GM23248 (cell line): Measurements from ENCODE around the gene SS18L1. TPM values are rescaled to one million over a fixed set of nuclear protein-coding genes. Genes with fewer than 3 reads are reported as not detected.

ENCODE experiments used
- DNase-seq: peaks from one replicate; pipeline ENCODE4 v3.0.0-alpha.2; 2015
- H2AFZ ChIP-seq: fragments of 200-600 bp; sonication (generic); 2 replicates; pipeline ENCODE4 v1.6.1; 2016; ENCODE audit warnings: antibody characterized with exemption
- H3F3A ChIP-seq: fragments of 200-600 bp; sonication (generic); 2 replicates; pipeline ENCODE4 v1.6.1; 2016; ENCODE audit warnings: mild to moderate bottlenecking, antibody characterized with exemption, mixed run types; ENCODE audit not compliant: insufficient read depth
- H3K27ac ChIP-seq: fragments of 200-600 bp; sonication (generic); 2 replicates; pipeline ENCODE4 v1.5.1; 2016; ENCODE audit warnings: mild to moderate bottlenecking
- H3K27me3 ChIP-seq: fragments of 200-600 bp; sonication (generic); replicated peaks from 2 replicates; pipeline ENCODE4 v1.6.1; 2016; ENCODE audit warnings: mild to moderate bottlenecking; ENCODE audit not compliant: insufficient read depth
- H3K36me3 ChIP-seq: fragments of 200-600 bp; sonication (generic); 2 replicates; pipeline ENCODE4 v1.6.1; 2016; ENCODE audit warnings: low read depth, mild to moderate bottlenecking
- H3K4me1 ChIP-seq: fragments of 200-600 bp; sonication (generic); 2 replicates; pipeline ENCODE4 v1.6.1; 2016; ENCODE audit warnings: mild to moderate bottlenecking; ENCODE audit not compliant: insufficient read depth
- H3K4me2 ChIP-seq: fragments of 200-600 bp; sonication (generic); one replicate; pipeline ENCODE4 v1.6.1; 2016; ENCODE audit warnings: mild to moderate bottlenecking; ENCODE audit not compliant: unreplicated experiment
- H3K4me3 ChIP-seq: fragments of 200-600 bp; sonication (generic); 2 replicates; pipeline ENCODE4 v1.5.1; 2016; ENCODE audit warnings: mild to moderate bottlenecking
- H3K79me2 ChIP-seq: fragments of 200-600 bp; sonication (generic); 2 replicates; pipeline ENCODE4 v1.6.1; 2016; ENCODE audit warnings: mild to moderate bottlenecking; ENCODE audit not compliant: insufficient read depth
- H3K9ac ChIP-seq: fragments of 200-600 bp; sonication (generic); 2 replicates; pipeline ENCODE4 v1.6.1; 2016; ENCODE audit warnings: mild to moderate bottlenecking
- H3K9me2 ChIP-seq: fragments of 200-600 bp; sonication (generic); 2 replicates; pipeline ENCODE4 v1.6.1; 2016; ENCODE audit warnings: mixed run types, mild to moderate bottlenecking, moderate library complexity; ENCODE audit not compliant: insufficient read depth
- H3K9me3 ChIP-seq: fragments of 200-600 bp; sonication (generic); one replicate; pipeline ENCODE4 v1.6.1; 2017; ENCODE audit warnings: low read depth
- H4K20me1 ChIP-seq: fragments of 200-600 bp; sonication (generic); 2 replicates; pipeline ENCODE4 v1.6.0; 2016; ENCODE audit not compliant: insufficient read depth
- EZH2 ChIP-seq: fragments of 200-600 bp; sonication (generic); IDR thresholded peaks from 2 replicates; pipeline ENCODE4 v1.6.1; 2018; ENCODE audit warnings: antibody characterized with exemption, mild to moderate bottlenecking; ENCODE audit not compliant: insufficient read depth, poor library complexity, severe bottlenecking
- EZH2phosphoT487 ChIP-seq: fragments of 200-600 bp; sonication (generic); IDR thresholded peaks from 2 replicates; pipeline ENCODE4 v1.6.1; 2018; ENCODE audit warnings: antibody characterized with exemption, moderate library complexity, mild to moderate bottlenecking, low read depth; ENCODE audit not compliant: insufficient read depth
- WGBS, 2 experiments: methylation state at CpG; one replicate each; pipeline ENCODE4 v1.1.6; 2015 to 2017; ENCODE audit warnings: low lambda C conversion rate in 2 of 2, low coverage in 1 of 2; ENCODE audit errors: missing lambda C conversion rate in 2 of 2; 5-methylcytosine and 5-hydroxymethylcytosine counted together
- in situ Hi-C: fragments of 300-500 bp; cut with MboI; formaldehyde crosslinking; loops from 2 replicates; pipeline ENCODE4 v1.15.0; 2020
- polyA plus RNA-seq: library from polyadenylated mRNA; unstranded; fragments of >200 nt; fragmentation: Nextera tagmentation; extraction: Ambion mirVana; gene quantifications from 2 replicates; pipeline ENCODE4 v1.2.1, GENCODE V29; 2016
- total RNA-seq: library from RNA; depleted of rRNA; stranded (reverse); fragments of >200 nt; shearing (Covaris generic); gene quantifications from 2 replicates; pipeline ENCODE4 v1.2.3, GENCODE V29; 2014

The SS18L1 gene
- total and polyA plus RNA-seq, 2 experiments from 2014 or later, result 2.3 to 8.8 TPM

DNA sequence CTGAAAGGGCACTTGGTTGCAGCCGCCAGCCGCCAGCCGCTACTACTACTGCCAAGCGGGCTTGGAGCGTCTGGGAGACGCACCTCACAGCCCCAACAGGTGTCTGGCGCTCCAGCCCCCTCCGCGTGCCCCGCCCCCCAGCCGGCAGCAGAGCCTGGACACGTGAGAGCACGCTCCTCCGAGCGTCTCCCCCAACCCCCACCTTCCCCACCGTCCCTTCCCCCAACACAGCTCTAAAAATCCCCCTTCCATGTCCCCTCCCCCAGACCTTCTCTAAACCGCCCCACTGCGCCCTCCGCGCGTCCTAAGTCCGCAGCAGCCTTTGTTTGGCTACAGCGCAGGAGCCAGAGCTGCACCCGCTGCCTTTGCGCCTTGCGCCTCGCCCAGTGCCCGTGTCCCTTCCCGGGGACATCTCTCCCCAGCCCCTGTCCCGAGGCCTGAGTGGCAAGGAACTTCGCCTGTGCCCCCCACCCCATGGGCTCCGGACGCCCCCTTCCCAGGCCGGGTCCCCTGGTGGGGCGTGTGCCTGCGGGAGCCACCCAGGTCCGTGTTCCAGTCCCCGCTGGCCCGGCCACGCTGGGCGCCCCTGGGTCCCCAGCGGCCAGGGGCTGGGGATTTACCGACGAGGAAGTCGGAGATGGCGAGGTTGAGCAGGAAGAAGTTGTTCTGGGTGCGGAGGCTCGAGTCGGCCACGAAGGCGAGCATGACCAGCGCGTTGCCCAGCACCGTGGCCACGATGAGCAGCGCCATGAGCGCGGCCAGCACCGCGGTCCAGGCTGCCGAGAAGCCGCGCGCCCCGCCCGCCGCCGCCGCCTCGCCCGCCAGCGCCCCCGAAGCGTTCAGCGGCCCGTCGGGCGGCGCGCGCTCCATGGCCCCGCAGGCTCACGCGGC is 75.8 kb downstream of the SS18L1 start:
- Histone ChIP-seq H3K4me2 (no peak overlapping the region), H3K27ac (no peak overlapping the region), H3K4me3 (no peak overlapping the region), H2AFZ (no peak overlapping the region), H3K79me2 (no peaks in the 10 kb centered on the region), H3K4me1 (no peaks in the 10 kb centered on the region), H3F3A (no peaks in the 10 kb centered on the region), H3K9me2 (no peaks in the 10 kb centered on the region), H3K27me3 (peaks cover 24% of the 10 kb centered on the region), H3K9ac (no peak overlapping the region), H4K20me1 (no peaks in the 10 kb centered on the region), H3K36me3 (no peaks in the 10 kb centered on the region), H3K9me3 (no peaks in the 10 kb centered on the region)
- in situ Hi-C loops, result no loop called here
- TF ChIP-seq EZH2phosphoT487 (no peak), EZH2 (no peak)
- DNase-seq, result peak; percentile 48
- 2 to 4% methylated on average over 55 to 76 of the region's 84 CpGs for WGBS, 2 experiments

DNA sequence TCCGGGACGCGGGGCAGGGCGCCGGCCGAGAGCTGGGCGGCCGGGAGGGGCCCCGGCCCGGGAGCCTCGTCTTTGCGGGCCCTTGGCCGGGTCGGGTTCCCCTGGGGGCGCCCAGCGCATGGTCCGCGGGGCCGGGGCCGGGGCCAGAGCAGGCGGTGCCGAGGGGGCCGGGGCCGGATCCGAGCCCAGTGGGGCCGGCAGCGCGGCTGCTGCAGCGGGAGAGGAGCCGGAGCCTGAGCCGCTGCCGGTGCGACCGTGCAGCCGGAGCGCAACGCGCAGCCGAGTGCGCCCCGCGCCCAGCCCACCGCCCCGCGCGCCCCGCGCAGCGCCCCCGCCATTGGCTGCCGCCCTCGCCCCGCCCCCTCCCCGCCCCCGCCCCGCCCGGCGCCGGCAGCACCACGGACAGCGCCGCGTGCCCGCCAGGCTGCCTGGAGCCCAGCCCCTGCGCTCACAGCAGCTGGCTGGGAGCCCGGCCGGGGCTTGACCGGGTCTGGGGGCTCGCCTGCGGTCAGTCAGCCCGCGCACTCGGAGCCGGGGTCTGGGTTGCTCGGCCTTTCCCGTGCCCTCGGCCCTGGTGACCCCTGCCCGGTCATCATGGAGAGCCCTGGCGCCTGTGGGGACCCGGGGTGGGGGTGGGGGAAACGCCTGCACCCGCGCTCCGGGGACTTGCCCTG is 76.6 kb downstream of the SS18L1 start, which contains the start of gene HRH3:
TSS of gene HRH3 (minus strand) at position 287 of the 674 bp plus-strand sequence. CDS start 308 bp downstream, outside the sequence.
- WGBS, 2 experiments, result 3% methylated on average over 35 to 39 of the region's 84 CpGs
- Histone ChIP-seq H3K79me2 (no peaks in the 10 kb centered on the region), H4K20me1 (no peaks in the 10 kb centered on the region), H2AFZ (no peak within 1 kb of the TSS), H3K27ac (no peak within 1 kb of the TSS), H3K4me1 (no peaks in the 10 kb centered on the region), H3F3A (no peaks in the 10 kb centered on the region), H3K36me3 (no peaks in the 10 kb centered on the region), H3K9ac (no peak within 1 kb of the TSS), H3K4me3 (no peak within 1 kb of the TSS), H3K9me3 (no peaks in the 10 kb centered on the region), H3K27me3 (peaks cover 30% of the 10 kb centered on the region), H3K4me2 (no peak within 1 kb of the TSS), H3K9me2 (no peaks in the 10 kb centered on the region)
- in situ Hi-C loops, result no loop called here
- DNase-seq, result peak; percentile 52
- no peak for TF ChIP-seq EZH2phosphoT487
- no peak for TF ChIP-seq EZH2

DNA sequence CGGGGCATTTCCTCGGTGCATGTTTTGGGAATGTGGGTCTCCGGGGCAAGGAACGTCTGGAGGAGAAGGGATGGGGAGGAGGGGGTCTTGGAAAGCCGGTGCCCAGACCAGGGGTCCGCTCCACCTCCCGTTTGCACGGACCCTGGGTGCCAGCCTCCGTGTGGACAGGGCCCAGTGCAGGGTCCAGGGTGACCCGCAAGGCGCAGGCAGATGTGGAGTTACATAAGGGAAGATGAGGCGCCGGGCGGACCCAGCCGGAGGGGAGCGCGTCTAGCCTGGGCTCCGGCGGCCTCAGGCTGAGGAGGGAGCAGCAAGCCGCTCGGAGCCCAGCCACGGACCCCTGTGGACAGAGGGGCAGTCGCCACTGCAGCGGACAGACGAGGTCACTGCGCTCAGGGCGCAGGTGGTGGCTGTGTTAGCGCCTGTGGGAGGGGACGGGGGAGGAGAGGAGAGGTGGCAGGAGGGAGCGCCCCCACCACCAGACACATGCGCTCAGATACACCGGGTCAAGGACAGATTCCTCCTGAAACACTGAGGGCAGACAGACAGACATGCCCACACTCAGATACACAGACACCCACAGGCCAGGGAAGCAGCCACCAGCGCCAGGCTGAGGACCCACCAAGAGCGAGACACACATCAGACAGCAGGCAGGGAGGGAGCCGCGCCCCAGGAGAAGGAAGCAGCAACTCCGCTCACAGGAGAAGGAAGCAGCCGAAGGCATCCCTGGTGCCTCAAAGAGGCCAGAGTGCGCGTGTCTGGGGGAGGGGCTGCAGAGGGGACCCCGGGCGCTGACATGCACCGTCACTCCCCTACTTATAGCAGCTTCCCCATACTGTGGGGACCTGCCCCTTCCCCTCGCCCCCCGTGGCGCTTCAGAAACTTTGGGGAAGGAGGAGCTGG is 77.3 kb downstream of the SS18L1 start:
- no peaks in the 10 kb centered on the region for H3F3A ChIP-seq
- no peaks in the 10 kb centered on the region for H3K9me3 ChIP-seq
- H3K9ac ChIP-seq, result no peak overlapping the region
- H3K4me1 ChIP-seq, result no peaks in the 10 kb centered on the region
- H3K27ac ChIP-seq, result no peak overlapping the region
- in situ Hi-C loops, result no loop called here
- no peaks in the 10 kb centered on the region for H3K79me2 ChIP-seq
- no peaks in the 10 kb centered on the region for H3K9me2 ChIP-seq
- H4K20me1 ChIP-seq, result no peaks in the 10 kb centered on the region
- no peak overlapping the region for H2AFZ ChIP-seq
- H3K27me3 ChIP-seq, result peaks cover 38% of the 10 kb centered on the region
- H3K4me2 ChIP-seq, result no peak overlapping the region
- no peak overlapping the region for H3K4me3 ChIP-seq
- DNase-seq, result no peak
- TF ChIP-seq EZH2 (peak; percentile 28), EZH2phosphoT487 (no peak)
- 2 to 3% methylated on average over 27 to 46 of the region's 46 CpGs for WGBS, 2 experiments
- H3K36me3 ChIP-seq, result no peaks in the 10 kb centered on the region
